Measurements from ENCODE around the gene KMT2E. TPM values are rescaled to one million over a fixed set of nuclear protein-coding genes. Genes with fewer than 3 reads are reported as not detected.

Gene KMT2E
- total RNA-seq, 4 donors from 2014 or later = 96.9 to 156 (median 110) TPM

DNA sequence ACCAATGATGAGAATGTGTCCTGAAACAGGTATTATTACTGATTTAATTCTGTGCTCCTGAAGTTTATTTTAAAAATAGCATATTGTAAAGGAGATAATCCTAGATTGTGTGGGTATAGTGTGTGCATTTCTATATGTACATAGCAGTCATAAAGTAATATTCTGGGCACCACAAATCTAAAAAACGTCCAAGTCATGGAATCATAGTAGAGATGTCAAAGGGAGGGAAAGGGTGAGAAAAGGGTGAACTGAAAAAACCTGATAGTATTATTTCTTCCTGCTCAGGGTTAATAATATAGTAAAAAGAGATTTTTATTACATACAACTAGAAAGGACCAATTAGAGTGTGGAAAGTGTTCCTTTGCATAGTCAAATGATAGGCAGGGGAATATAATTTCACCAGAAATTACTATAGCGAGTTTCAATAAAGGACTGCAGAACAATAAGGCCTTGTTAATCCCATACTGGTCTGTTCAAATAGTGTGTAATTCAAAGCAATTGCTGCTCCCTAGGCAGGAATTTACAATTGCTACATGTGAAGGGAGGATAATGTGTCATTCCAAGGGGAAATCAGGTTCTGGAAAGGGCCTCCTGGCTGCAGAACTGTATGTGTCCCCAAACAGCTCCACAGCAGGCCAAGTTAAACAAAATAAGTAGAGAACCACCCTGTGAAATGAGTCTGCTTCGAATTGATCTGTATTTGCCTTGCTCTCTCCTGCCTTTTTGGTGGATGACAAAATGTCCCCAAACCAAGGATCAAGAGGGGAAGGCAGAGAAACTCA is 42.5 kb upstream of the KMT2E start:
- TF ChIP-seq CTCF (IDR thresholded peaks at IDR 0.05; ENCODE audit: low read depth) = no peak

DNA sequence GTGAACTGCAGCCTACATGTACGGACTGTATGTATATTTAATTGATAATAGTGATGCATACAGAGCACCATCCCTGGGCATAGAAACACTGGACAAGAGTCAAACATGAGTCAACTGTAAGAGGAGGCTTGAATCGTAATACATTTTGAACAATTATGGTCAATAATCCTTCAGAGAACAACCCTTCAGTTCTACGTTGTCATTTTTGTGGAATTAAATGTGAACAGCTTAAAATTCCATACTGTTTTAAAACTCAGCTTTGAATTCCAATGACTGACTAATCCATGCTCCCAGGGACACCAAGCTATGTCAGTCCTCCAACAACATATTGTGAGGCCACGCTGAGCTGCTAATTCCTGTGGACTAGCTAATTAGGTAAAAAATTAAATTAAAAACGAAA is 41.5 kb upstream of the KMT2E start:
- TF ChIP-seq CTCF (IDR thresholded peaks at IDR 0.05; ENCODE audit: low read depth) = no peak

DNA sequence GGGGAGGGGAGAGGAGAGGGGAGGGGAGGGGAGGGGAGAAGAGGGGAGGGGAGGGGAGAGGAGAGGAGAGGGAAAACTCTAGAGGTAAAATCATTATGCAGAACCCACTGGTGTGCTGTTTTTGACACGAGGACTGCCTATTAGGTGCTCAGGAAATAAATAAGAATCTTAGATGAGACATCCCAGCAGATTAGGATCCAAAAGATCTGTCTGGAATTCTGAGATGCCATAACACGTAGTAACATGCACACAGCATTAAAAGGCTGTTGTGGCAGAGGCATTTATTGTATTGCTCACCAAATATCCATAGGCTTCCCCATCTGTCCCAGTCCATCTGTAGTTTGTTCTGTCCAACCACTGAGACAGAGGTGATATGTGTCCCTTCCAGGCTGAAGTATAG is 40.8 kb upstream of the KMT2E start:
- TF ChIP-seq CTCF (IDR thresholded peaks at IDR 0.05; ENCODE audit: low read depth) = no peak

DNA sequence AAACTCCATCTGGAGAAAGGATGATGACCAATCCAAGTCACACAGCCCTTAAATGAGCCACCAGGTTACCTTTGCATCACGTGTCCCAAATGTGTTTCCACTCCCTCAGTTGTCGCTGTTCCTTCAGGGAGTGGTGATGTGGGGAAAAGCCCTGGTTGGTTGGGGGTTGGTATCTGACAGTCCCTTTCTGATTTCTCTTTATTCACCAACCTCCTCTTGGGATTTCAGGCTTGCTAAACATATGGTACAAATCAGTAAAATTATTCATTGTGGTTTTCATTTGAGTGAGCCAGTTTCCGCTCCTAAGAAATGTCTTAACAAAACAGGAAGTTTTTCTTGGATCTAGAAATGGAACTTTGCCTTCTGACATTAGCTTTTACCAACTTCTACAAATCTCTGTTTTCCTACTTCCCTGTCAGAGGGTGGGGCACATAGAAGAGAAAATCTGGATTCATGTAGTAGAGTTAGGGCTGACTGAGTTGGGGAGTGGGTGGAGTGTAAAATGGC is 40.0 kb upstream of the KMT2E start:
- no peak for TF ChIP-seq CTCF (IDR thresholded peaks at IDR 0.05; ENCODE audit: low read depth)

DNA sequence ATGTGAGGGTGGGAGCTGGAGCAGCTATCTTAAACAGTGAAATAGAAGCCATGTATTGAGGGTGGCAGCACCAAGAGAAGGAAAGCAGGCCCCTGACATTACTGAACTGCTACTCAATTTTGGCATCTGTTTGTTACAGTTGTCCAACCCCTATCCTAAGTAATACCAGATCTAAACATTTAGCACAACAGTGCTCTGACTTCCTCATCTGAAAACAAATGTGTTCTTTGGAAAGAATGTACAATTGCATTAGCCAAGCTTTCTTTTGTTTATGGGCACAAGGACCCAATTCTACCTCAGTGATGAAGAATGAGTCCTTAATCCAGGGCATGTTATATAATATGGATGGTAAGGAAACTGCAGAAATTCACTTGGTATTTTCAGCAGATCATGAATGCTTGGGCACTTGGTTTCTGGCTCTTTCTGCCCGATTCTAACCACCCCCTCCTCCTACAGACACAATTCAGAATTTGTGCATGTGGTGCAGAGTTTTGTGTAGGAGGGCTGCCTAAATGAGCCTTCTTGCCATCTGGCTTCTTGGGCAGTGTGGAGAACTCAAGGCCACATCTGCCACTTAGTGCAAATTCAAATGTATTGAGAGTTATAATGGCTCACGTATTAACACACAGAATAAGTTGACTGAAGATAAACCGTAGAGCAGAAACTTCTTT is 36.9 kb upstream of the KMT2E start:
- TF ChIP-seq CTCF (IDR thresholded peaks at IDR 0.05; ENCODE audit: low read depth) = no peak

DNA sequence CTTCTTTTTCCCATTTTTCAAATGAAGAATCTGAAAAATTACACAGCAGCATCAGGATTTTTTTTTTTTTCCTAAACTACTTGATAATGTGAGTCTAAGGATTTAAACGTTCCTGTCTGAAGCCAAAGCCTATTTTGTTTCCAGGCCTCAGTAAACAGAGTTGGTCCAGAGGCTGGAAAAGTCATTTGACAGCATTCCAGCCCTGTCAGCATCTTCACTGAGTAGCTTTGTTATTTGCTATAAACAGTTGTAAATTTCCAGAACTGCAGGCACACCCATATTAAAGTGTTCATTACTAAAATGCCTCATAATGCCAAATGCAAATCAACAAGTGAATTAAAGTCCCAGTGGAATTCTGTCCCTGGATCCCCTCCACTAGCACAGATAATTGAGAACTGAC is 35.5 kb upstream of the KMT2E start:
- TF ChIP-seq CTCF (IDR thresholded peaks at IDR 0.05; ENCODE audit: low read depth) = no peak

GRCh38 chr7:104979167-104979841 is 34.7 kb upstream of the KMT2E start:
- no peak for TF ChIP-seq CTCF (IDR thresholded peaks at IDR 0.05; ENCODE audit: low read depth)
